GM13977 (cell line): ENCODE results near the gene FBXL22.

Experiments used
- DNase-seq: peaks from one replicate; pipeline ENCODE4 v3.0.0; 2012; ENCODE audit warnings: low spot score
- CTCF ChIP-seq: IDR thresholded peaks from 2 replicates; pipeline ENCODE4 v1.5.1; 2012; ENCODE audit warnings: mild to moderate bottlenecking, control low read depth; ENCODE audit not compliant: insufficient read depth; ENCODE audit errors: extremely low read depth, missing control alignments
- in situ Hi-C: fragments of 300-500 bp; cut with MboI; formaldehyde crosslinking; loops from one replicate; pipeline ENCODE4 v1.12.0; 2022; ENCODE audit warnings: low sequenced_read_pairs, low pct_unique_long_range_greater_than_20kb, mixed read lengths, inconsistent platforms; ENCODE audit not compliant: unreplicated experiment

The FBXL22 gene

GRCh38 chr15:63597038-63597790 lies at the start of gene FBXL22:
Gene FBXL22 (plus strand): TSS chr15:63597387. CDS start chr15:63597393, 6 bp downstream.
- DNase-seq: no peak
- no peak for TF ChIP-seq CTCF
- in situ Hi-C loops: no loop called here

GRCh38 chr15:63551400-63551799 lies 45.8 kb upstream of the FBXL22 start:
- in situ Hi-C loops: no loop called here
- no peak for DNase-seq
- TF ChIP-seq CTCF: no peak

- no peak for TF ChIP-seq CTCF
- no peak for DNase-seq
- in situ Hi-C loops: no loop called here
Measured at GRCh38 chr15:63553388-63553791, 43.8 kb upstream of the FBXL22 start.

- no peak for DNase-seq
- TF ChIP-seq CTCF: no peak
- in situ Hi-C loops: no loop called here
Measured at GRCh38 chr15:63554337-63554927, 42.8 kb upstream of the FBXL22 start.

GRCh38 chr15:63555507-63555906 lies 41.7 kb upstream of the FBXL22 start:
- in situ Hi-C loops: no loop called here
- no peak for TF ChIP-seq CTCF
- DNase-seq: no peak

GRCh38 chr15:63556246-63556645 lies 40.9 kb upstream of the FBXL22 start:
- no peak for TF ChIP-seq CTCF
- in situ Hi-C loops: no loop called here
- DNase-seq: no peak
